ENCODE data around the gene LRCH2. TPM values are rescaled to one million over a fixed set of nuclear protein-coding genes. Genes with fewer than 3 reads are reported as not detected.
"Not testable (repeated sequence)": the region's sequence is repeated elsewhere in the genome, so short reads cannot be mapped to it uniquely, and the experiment has no call there.

The LRCH2 gene, protein sequence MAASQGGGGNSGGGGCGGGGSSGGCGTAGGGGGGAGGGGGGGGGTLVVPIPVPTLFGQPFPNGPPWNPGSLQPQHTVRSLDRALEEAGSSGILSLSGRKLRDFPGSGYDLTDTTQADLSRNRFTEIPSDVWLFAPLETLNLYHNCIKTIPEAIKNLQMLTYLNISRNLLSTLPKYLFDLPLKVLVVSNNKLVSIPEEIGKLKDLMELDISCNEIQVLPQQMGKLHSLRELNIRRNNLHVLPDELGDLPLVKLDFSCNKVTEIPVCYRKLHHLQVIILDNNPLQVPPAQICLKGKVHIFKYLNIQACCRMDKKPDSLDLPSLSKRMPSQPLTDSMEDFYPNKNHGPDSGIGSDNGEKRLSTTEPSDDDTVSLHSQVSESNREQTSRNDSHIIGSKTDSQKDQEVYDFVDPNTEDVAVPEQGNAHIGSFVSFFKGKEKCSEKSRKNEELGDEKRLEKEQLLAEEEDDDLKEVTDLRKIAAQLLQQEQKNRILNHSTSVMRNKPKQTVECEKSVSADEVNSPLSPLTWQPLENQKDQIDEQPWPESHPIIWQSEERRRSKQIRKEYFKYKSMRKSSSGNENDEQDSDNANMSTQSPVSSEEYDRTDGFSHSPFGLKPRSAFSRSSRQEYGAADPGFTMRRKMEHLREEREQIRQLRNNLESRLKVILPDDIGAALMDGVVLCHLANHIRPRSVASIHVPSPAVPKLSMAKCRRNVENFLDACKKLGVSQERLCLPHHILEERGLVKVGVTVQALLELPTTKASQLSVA
- not detected in 2 replicates for total RNA-seq

DNA sequence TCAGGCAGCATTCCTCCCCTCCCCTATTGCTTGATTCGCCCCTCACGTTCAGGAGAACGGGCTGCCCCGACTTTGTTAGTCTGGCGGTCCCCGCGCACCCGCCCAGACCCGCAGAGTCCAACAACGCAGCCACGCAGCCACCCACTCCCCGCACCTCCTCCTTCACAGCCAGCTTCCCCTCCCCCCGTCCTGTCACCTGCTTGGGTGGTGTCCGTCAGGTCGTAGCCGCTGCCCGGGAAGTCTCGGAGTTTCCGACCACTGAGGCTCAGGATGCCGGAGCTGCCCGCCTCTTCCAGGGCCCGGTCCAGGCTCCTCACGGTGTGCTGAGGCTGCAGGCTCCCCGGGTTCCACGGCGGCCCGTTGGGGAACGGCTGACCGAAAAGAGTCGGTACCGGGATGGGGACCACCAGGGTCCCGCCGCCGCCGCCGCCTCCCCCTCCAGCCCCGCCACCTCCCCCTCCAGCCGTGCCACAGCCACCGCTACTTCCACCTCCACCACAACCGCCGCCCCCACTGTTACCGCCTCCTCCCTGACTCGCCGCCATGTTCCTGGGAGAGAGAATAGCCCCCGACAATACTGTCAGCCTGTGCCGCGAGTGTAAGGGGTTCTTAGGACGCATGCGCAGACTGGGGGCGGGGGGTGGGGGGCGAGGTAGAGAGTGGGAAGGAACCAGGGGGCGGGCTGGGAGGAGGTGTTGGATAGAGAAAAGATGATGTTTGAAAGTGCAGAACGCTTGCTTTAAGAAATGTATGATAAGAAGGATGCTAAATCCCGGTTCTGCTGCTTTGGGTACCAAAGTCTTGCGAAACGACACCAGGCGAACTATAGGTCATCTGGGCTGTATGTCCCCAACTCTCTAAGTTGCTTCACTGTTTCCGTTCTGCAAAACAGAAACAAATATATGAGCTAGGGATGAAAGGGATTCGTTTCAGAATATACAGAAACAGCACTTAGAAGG lies at the start of gene LRCH2:
Gene LRCH2 (minus strand): TSS at position 600 of the 959 bp plus-strand sequence. CDS start 55 bp downstream, at position 545.
- intact Hi-C loops (cut with micrococcal nuclease): no loop called here

DNA sequence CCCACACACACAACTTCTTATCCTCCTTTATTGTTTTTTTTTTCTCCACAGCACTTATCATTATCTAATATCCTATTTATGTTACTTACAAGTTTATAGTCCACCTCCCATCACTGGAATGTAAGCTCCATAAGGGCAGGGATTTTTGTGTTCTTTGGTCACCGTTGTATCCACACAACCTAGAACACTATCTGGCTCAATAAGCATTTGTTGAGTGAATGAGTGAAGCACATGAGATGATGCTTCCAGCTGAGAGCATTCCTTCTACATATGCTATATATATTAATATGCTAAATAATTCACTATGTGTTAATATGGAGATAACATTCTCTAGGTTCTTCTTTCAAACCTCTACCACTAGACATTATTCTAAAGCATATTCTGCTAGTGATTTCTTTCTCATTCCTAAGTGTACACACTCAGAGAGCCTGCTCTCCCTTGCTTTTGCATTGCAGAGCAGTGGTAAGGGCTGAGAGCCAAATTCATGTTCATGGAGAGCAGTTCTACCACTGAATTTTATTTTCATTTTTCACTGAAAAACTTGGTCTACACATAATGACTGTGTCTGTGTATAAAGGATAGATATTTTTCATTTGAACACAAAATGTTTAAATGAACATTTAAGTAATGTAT lies 35.3 kb upstream of the LRCH2 start:
- intact Hi-C loops (cut with micrococcal nuclease): no loop called here

GRCh38 chrX:115268421-115268820 lies 34.5 kb upstream of the LRCH2 start:
- intact Hi-C loops (cut with micrococcal nuclease): no loop called here

DNA sequence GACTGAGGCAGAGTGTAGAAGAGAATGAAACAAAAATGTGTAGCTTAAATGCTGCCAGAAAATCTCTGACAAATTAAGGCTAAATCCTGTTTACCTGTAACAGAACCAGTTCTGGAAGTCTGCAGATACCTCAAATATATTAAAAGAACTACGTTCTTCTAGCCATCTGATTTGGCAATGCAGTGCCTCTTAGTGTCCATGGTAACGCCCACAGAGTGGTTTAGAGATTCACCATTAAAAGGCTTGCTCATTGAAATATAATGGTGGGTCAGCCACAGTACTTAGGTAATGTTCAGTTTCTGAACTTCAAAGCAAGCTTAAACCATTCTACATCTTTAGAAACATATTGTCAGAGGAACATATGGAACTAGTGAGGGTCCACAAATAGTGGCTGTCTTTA lies 32.4 kb upstream of the LRCH2 start:
- intact Hi-C loops (cut with micrococcal nuclease): no loop called here

- intact Hi-C loops (cut with micrococcal nuclease): no loop called here
Measured at GRCh38 chrX:115264009-115264408, 30.1 kb upstream of the LRCH2 start.

- intact Hi-C loops (cut with micrococcal nuclease): no loop called here
Measured at GRCh38 chrX:115261148-115261547, 27.3 kb upstream of the LRCH2 start.

DNA sequence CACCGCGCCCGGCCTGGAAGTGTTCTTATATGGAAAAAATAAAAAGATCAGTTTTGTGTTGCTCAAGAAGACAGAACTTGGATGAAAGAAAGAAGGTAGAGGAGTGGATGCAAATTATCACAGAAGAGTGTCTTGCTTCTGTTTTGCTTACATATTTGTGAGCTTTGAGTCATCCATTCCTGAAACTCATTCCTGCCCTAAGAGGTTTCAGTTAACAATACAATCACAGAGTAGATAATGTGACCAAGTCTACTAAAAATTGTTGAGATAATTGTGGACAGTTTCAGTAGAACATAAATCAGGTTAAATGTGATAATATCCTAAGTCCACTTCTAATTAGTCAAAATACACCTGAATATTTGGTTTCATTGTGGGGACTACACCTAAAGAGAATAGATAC lies 26.4 kb upstream of the LRCH2 start:
- intact Hi-C loops (cut with micrococcal nuclease): no loop called here

DNA sequence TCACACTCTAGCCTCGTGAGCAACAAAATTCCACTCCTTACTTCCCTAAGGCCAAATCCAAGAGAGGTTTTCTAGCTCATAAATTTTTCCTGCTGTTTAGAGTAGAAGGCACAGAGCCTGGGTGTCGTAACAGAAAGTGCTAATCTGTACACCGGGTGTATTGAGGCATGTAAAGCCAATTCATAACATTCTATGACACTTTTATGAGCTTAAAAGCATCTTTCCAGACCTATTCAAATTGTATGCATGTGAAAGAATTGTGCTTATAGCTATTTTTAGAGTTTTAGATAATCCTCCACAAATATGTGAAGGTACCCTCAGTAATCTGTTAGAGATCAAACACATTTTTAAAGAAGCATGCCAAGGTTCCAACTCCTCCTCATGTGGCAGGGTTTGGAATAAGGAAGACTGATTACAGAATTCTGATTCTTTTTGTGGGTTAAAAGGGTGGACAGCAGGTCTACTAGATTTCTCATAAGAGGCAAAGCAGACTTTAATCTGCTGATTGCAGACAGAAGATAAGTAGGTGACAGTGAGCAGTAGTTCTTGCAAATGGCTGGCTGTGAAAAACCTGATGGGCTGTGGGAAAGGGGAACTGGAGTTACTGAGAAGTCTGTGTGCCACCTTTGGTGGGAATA lies 25.5 kb upstream of the LRCH2 start:
- intact Hi-C loops (cut with micrococcal nuclease): no loop called here

DNA sequence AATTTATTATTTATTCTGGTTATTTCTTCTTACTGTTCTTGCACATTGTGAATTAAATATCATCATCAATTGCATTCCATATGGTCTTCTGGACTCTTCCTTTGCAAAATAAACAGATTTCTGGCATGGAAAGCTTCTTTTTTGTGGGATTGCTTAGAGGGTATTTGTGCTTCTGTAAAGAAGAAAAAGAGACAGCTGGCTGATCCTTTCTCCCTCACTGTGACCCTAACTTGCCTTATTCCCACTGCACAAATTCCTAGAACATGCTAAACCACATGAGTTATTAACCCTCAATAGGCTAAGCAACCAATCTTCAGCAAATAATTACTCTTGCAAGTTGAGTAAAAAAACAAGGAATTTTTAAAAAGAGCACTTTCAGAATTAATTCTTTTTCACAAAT lies 23.8 kb upstream of the LRCH2 start:
- intact Hi-C loops (cut with micrococcal nuclease): no loop called here

GRCh38 chrX:115255003-115255402 lies 21.1 kb upstream of the LRCH2 start:
- intact Hi-C loops (cut with micrococcal nuclease): no loop called here

GRCh38 chrX:115251458-115252233 lies 17.8 kb upstream of the LRCH2 start:
- intact Hi-C loops (cut with micrococcal nuclease): no loop called here

DNA sequence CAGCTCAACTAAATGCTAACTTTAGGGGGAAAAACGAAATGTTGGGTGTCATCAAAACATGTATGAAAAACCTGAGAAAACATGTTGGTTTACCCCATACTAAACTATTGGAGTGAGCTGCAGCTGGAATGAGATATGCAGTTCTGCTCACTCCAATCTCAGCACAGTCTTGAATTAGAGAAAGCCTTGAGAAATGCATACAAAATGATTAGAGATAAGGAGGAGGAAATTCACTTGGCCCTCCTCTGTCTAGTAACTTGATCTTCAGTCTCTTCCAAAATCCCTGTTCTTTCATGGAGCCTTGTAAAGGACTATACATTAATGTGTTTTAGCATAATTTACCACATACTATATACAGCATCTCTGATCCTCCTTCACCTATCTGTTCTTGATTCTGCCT lies 3.2 kb upstream of the LRCH2 start:
- intact Hi-C loops (cut with micrococcal nuclease): no loop called here

- intact Hi-C loops (cut with micrococcal nuclease): no loop called here
Measured at GRCh38 chrX:115236560-115236959, 2.7 kb upstream of the LRCH2 start.

DNA sequence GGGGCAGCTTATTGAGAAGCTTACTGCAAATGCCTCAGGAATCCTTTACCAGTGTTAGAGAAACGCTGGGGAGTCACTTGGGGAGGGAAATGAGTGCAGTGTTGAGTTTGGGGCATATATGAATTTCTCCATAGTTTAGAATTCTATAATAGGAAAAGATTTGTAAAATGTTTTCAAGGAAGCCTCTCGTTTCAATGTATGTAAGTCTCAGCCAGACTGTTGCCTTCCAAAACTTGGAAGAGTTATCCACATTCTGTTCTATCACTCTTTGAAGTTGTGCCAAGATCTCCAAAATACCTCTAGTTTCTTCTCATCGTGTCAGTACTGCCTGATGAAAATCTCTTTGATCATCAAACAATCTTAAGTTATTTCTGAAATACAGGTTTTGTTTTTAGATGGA lies 565 bp upstream of the LRCH2 start:
- intact Hi-C loops (cut with micrococcal nuclease): no loop called here

DNA sequence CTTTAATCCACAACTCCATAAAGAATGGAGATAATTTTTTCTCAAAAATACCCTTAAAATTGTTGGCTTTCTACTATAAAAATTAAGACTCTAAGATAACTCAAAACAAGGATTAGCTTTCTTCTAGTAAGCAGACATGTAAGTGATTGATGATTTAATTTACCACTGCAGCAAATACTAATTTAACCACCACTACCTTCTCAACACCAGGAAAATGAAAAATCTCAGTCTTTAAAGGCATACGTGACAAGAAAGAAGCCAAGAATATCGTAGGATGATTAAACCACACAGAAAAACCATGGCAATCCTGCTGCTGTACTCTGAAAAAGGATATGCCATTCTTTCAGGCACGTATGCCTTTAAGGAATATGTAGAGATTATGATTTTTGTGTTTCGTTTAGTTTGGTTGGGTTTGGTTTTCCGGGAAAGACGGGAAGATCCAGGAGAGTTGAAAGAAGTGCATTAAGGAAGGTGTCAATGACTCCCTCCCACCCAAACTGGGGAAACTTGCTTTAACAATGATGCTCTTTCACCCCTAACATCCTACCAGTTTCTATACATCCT lies 881 bp downstream of the LRCH2 start:
- intact Hi-C loops (cut with micrococcal nuclease): no loop called here

DNA sequence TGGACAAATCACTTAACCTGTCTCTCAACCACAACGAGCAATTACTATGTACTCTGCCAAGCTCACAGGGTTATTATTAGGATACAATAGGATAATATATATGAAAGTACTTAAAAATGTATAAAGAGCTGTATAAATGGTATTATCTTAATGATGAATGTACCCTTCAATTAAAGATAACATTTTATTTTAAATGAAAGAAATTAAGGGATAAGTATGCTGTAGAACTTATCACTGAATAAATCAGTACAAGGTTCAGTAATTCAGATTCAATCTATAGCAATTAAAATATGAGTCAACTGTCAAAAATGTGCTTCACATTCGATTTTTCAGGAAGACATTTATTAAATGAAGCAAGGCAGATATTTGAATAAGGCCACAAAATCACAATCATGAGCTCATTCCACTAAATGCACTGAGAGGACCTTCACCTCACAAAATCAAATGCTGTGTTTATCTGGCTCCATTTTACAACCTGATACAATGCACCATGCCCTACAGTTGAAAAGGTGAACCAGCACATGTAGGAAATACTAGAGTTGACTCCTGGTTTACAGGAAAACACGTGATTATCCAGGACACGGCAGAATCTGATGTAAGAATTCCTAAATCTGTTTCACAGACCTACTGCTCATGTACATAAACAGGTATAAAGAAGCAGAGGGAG lies 4.4 kb downstream of the LRCH2 start:
- intact Hi-C loops (cut with micrococcal nuclease): no loop called here

GRCh38 chrX:115226929-115227328 lies 7.0 kb downstream of the LRCH2 start:
- intact Hi-C loops (cut with micrococcal nuclease): no loop called here

DNA sequence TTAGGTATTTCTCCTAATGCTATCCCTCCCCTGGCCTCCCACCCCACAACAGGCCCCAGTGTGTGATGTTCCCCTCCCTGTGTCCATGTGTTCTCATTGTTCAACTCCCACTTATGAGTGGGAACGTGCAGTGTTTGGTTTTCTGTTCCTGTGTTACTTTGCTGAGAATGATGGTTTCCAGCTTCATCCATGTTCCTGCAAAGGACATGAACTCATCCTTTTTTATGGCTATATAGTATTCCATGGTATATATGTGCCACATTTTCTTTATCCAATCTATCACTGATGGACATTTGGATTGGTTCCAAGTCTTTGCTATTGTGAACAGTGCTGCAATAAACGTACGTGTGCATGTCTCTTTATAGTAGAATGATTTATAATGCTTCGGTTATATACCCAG lies 16.6 kb downstream of the LRCH2 start:
- intact Hi-C loops (cut with micrococcal nuclease): not testable (repeated sequence)

DNA sequence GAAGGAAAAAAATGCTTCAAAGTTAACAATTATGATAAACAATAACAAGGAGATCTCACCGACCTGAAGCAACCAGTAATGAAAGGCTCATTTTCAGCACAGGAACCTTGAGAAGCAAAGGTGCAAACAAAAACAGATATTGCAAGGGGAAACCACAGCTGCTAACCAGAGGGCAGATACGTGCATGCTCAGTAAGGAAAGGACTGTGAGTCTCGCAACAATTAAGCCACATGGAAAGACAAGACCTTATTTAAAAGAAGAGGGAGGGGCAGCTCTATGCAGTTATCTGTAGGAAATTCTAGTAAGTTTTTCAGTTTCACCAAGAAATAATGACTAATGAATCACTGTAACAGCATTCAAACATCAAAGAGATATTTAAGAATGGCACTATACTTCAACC lies 19.3 kb downstream of the LRCH2 start:
- intact Hi-C loops (cut with micrococcal nuclease): no loop called here
